Measurements from ENCODE around the gene CEMIP.

The CEMIP gene

DNA sequence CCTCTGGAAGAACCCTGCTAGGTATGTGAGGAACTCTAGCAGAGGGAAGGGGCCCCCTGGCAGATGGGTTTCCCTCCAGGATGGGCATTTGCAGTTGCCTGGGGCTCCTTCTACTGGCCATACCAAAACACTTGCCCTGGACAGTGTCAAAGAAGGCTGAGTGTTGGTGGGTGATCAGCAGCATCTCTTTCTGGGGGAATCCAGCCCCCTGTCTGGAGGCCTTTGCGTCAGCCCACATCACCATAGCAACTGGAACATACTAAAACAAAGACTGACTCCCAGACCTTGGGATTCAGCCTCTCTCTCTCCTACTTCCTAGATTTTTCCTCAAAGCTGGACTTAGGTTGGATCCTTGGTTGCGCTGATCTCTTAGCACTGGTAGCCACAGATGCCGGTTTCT, 8.1 kb downstream of the CEMIP start:
- DNase-seq (ENCODE audit: low spot score) = no peak

DNA sequence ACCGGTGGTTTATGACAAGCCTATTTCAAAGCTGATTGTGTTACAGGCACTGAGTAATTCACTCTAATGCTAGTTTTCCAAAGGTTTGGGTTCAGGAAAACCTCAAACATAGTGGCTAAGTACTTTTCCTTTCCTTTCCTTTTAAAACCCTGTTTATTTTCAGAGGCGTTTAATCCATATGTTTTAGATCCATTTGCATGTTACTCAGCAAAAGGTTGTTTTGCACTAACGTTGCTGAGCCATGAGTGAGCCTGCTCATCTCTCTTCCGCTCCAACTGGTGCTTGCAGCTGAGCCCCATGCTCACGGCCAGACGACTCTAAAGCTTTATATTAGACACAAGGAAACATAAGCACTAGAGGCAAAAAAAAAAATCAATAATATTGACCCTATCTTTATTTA, 9.4 kb downstream of the CEMIP start:
- DNase-seq (ENCODE audit: low spot score) = no peak

DNA sequence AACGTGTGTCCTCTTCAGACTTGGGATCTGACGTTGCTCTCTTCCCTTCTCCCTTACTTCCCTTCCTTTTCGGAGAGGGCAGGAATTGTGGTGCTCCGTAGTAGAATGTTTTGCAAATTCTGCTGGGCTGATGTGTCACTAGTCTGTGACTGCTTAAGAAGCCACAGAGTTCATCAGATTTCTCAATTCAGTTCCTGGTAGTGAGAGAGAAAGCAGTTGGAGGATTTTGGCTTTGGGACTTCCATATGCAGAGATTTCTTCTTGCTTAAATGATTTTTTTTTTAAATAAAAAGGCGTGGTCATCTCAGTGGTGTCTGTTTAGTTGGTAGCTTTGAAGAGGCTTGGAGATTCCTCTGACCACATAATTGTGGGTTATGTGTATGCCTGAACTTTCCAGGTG, 10.1 kb downstream of the CEMIP start:
- no peak for DNase-seq (ENCODE audit: low spot score)

DNA sequence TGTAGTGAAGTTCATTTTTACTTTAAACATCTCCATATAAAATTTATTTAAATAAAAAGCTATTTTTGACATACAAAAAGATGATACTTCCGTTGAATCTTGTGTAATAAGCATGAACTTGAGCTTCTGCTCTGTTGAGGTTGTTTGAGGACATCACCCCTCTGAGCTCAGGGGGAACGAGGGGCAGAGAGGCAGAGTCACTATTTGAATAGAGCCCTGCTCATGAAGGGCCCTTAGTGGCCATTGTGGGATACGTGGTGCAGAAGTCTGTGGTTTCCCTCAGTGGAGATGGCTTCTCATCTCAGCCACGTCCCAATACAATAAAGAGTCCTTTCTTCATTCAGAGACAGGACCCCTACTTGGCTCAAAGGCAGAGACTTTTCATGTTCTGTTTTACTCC, 10.6 kb downstream of the CEMIP start:
- DNase-seq (ENCODE audit: low spot score) = no peak

DNA sequence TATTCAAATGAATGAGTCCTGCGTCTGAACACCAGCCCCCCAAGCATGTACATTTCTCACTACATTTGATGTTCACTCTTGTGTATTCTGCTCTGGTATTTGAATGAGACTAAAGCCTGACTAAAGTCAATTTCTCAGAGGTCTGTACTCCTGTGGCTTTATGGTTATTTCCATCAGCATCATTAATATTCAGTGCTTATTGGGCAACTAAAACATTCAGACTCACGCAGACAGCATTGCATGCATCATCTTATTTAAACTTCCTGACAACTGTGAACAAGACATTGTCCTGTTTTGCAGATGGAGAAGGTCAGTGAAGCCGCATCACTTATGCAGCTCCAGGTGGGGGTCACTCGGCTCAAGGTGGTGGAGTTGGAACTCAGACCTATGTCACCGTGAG, 11.1 kb downstream of the CEMIP start:
- no peak for DNase-seq (ENCODE audit: low spot score)

DNA sequence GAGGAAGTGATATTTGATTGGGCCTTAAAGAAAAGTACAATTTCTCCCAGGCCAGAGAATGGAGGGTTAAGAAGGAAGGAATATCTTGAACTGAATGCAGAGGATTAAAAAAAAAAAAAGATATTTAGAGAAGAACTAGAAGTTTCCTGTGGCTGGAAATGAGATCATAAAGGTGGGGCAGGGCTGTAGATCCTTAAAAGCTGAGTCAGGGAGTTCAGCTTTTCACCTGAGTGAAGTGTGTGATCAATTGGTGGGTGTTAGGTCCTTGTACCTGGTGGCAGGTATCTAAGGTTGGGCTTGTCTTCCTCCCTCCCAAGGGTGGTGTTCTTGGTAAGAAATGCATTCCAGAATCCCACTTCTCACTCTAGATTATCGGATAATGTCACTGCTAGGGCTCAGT, 11.8 kb downstream of the CEMIP start:
- DNase-seq (ENCODE audit: low spot score) = no peak

DNA sequence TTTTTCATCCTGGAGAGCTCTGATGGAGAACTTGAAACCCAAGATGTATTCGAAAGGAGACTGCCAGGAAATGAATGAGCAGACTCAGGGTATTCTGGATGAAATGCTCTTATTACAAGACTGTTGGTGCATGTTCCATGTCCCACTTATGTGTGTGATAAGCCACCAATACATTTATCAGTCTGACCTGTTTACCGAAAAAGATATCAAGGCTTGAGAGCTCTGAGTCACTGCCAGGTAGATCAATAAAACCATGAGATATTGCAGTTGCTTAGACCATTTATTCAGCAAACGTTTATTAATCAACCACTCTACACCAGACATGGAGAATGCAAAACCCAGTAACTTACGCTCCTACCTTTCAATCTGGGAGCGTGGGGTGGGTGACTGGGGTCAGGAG, 17.2 kb downstream of the CEMIP start:
- DNase-seq (ENCODE audit: low spot score) = no peak

DNA sequence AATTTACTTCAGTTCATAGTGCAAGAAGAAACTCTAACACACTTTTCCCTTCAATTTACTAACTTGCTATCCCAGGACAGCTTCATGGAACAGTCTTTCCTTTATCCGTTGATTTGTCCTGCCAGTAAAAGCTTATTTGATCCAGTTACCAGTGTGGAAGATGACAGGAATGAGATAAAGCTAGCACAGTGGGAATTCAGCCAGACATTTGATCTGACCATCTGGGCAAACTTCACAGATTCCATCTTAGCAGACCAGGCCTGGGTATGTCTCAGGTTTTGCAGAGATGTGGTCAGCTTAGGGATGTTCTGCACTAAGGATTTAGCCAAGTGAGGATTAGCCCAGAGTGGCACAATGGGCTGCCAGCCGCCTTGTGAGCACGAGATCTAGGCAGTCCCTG, 19.7 kb downstream of the CEMIP start:
- DNase-seq (ENCODE audit: low spot score) = no peak

DNA sequence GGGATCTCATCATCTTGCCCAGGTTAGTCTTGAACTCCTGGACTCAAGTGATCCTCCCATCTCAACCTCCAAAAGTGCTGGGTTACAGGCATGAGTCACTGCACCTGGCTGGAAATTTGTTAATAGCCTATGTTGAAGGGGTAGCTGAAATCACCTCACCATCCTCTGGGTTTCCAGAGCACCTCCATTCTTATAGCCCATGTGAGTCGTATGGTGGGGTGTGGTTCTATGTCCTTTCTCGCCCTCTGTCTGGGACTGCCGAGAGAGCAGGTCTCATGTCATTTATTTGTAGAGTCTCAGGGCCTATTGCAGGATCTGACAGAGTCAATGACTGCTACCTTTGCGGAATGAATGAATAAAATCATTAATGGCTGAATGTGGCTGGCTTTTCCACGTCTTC, 20.9 kb downstream of the CEMIP start:
- no peak for DNase-seq (ENCODE audit: low spot score)

DNA sequence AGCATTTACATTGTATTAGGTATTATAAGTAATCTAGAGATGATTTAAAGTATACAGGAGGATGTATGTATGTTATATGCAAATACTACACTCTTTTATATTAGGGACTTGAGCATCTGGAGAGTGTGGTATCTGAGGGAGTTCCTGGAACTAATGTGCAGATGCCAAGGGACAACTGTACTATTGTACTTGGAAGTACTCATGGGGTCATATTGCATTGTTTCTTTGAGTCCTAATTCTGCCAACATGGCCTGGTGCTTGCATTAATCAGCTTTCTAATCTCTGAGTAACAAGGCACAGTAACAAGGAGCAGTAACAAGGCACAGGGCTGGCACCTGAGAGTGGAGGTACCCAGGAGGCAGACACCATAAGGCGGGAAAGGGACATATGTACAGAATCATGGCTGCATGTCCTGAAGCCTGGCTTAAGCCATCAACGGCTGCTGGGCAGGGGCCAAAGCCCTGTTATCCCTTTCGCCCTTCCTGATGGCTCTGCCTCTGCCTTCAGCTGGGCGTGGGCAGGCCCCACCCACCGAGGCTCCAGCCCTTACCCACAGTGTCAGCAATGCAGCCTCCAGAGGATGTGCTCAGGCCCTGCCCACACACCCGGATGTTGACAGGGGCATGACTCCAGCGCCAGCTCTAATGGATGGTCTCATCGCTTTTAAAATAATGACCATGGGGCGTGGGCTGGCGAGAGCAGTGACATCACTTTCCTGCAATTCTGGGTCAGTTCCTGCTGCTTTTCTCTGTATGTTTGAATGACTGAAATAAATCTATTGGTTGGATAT, 22.9 kb downstream of the CEMIP start:
- no peak for DNase-seq (ENCODE audit: low spot score)

DNA sequence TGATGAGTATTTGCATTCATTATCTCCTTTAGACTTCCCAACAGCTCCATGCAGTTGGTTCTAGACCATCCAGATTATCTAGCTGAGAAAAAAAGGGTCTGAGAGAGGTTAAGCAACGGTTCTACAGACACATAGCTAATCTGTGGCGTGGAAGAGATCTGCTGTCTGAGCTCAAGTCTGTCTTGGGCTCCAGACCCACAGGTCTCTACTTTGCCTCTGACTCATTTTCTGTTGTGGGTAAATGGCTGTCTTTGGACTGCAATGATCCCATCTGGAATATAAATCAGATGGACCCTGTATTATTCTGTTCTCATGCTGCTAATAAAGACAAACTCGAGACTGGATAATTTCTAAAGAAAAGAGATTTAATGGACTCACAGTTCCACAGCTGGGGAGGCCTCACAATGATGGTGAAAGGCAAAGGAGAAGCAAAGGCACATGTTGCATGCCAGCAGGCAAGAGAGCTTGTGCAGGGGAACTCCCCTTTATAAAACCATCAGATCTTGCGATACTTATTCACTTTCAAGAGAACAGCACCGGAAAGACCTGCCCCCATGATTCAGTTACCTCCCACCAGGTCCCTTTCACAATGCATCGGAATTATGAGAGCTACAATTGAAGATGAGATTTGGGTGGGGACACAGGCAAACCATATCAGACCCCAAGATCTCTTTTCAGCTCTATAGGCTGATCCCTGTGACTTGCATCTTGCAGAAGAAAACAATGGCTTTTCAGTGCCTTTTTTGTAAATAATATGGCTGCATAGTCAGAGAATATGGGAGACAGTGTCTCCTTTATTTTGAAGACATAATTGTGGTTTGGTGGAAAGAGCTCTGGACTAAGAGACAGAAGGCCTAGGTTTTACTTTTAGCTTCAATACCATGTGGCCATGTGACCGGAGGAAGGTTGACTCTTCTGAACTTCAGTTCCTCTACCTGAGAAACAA, 24.7 kb downstream of the CEMIP start:
- DNase-seq (ENCODE audit: low spot score) = no peak

DNA sequence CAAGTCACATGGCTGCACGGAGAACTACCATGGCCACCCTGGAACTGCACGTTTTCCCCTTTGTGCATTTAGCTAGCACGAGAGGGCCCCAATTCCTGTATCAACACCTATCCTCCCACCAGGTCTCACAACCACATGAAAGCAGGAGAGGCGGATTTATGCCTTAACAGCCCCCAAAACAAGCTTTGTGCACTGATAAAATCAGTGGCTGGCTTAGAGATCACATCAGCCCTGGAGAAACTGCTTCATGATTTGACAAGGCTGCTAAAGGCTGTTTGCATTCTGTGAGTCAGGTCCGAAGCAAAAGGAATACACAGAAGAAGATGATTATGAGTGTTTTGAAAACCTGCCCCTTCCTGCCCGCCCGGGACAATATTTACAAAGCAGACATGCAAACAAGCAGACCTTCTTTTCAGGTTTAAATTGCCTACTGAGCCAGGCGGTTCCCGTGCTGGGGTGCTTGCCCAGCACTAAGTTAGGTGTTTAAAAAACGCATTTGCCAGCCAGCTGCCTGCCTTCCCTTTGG, 25.9 kb downstream of the CEMIP start:
- DNase-seq (ENCODE audit: low spot score) = no peak

DNA sequence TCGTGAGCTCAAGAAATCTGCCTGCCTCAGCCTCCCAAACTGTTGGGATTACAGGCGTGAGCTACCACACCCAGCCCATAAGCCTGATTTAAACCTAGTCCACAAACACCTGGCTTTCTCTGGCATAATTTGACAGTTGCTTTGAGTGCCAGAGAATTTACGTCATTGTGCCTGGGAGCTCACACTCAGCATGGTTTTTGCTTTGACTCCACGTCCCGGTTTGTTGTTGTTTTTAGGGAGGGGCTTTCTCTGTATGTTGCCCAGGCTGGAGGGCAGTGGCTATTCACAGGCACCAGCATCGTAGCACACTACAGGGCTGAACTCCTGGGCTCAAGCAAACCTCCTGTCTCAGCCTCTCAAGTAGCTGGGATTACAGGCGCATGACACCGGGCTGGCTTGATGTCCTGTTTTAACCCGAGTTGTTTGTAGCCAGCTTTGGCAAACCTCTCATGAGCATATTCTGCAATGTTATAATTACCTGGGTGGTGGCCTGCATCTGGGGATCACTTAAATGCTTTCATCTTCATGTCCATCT, 32.7 kb downstream of the CEMIP start:
- no peak for DNase-seq (ENCODE audit: low spot score)

DNA sequence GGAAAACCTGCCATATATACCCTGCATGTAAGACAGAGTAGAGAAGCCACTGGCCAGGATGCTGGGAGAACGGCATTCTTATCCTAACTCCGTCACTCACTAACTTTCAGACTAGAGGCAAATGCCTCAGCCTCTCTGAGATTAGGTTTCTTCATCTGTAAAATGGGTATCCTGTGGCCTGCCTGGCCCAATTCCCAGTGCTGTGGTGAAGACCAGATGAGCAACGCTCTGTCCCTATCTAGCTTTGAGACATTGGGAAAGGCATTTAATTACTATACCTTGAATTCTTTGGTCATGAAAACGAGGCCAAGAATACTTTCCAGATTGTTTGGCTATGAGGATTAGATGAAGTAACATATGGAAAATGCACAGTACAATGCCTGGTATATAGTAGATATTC, 35.9 kb downstream of the CEMIP start:
- DNase-seq (ENCODE audit: low spot score) = no peak

DNA sequence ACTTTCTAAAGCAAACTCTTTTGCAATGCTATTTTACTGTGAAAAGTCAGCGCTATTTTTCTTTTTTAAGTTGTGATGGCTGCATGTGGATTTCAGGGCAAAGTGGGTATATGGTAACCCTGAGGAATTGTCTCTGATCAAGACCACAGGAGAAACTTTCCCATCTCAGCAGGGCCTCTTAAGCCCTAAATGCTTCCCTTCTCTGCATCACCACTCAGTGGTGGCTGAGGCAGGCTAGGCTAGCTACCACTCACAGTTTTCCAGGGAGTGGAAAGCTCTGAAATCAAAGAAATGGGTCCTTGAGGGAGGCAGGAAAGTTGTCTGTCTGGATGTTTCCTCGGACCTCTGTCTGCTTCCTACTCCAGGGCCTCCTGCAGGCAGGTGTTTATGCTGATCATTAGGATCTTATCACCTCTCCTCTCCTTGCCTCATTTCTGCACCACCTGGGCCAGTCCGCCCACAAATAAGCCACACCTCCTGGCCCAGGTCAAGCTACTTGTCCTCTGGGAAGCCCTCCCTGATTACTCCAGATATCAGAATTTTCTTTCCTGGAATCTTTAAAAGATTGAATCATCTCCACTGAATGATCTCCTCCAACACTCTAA, 37.0 kb downstream of the CEMIP start:
- DNase-seq (ENCODE audit: low spot score) = no peak

DNA sequence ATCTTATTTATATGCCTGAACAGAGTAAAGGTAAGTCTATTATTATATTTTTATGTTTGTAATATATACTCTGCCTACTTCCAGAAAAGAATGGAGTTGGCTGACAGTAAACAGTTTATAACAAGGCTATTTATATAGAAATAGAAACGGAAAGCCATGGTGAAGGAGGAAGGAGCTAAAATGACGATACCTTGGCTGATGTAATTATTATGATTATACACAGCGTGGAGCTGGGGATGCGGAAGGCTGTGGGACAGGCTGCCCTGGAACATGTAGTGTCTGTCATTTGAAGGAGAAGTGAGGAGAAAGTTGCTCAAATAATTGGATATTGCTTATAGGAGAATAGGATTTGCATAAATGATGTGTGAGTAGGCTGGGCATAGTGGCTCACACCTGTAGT, 37.8 kb downstream of the CEMIP start:
- DNase-seq (ENCODE audit: low spot score) = no peak

DNA sequence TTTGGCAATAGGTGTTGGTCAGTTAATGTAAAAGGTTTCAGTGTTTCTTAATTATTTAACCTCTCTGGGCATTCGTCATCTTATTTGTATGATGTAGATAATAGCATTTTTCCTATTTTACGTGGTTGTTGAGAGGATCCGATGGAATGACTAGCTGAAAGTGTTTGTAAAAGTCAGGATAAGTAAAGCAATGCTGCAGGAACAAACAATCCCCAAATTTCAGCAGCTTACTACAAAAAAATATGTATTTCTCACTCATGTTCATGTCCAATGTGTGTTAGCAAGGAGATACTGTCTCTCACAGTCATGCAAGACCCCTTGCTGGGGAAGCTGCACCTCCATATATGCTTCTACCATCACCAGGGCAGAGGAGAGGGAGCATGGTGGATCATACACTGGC, 38.7 kb downstream of the CEMIP start:
- no peak for DNase-seq (ENCODE audit: low spot score)

DNA sequence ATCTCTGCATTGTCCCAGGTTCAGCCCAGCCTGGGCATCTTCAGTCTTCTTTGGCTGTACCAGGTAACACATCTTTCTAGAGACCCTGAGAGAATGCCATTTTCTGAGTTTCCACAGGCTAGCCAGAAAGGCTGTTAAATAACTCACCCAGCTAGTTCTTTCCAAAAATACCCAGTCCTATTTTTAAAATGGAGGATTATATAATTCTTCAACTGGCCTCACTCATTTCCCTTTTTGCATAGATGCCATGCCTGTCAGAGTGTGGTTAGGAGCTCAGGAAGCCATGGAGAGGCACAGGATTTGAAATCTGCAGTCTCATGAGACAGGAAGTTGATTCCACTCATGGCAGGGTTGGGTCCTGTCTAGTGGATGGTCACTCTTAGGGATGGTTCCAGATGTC, 39.8 kb downstream of the CEMIP start:
- DNase-seq (ENCODE audit: low spot score) = peak; percentile 7

DNA sequence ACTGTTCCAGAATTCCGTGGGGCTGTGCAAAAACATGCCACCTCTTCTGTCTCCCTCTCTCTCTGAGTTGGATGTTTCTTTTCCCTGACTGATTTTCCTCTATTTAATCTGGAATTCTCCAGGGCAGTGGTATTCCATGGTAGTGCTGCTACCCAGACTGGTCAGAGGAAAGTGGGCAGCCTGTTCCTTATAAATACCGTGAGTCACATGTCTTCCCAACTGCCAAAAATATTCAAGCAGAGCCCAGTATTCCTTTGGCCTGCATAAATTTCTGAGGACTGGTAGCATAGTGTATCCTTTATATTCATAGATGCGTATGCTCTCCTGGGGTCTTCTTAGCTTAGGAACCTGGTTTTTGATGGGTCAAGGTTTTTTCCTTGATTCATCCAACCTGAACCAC, 40.9 kb downstream of the CEMIP start:
- DNase-seq (ENCODE audit: low spot score) = no peak

DNA sequence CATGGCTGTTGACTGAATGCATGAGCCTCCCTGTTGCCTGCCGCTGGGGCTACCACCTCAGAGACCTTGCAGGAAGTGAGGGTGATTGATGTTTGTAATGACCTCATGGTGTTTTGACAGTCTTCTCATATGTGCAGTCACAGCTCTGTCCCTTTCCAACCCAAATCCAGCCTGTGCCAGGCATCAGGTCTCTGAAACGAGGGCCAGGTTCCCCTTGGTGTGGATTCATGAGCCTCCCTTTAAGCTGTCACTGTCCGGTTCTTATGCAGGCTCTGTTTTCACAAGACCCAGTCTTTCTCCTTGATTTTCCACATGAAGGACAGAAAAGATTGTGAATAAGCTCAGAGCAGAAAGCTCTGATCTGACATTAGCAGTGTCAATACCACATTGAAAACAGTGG, 43.1 kb downstream of the CEMIP start:
- DNase-seq (ENCODE audit: low spot score) = no peak

DNA sequence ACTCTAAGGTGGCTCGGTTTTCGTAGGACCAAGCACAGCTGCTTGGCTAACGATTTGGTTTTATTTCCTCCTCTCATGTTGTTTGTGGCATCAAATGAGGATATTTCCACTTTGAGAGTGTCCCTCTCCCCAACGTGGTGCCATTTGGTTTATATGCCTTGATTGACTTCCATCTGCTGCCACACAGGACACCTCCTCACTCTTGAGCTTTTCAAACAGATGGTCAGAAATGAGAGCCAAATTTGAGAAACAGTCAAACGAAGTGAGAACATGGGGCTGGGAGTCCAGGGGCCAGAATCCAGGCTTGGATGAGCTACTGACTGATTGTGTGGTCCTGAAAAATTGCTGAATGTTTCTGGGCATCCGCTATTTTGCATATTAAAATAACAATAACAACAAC, 43.5 kb downstream of the CEMIP start:
- DNase-seq (ENCODE audit: low spot score) = no peak

DNA sequence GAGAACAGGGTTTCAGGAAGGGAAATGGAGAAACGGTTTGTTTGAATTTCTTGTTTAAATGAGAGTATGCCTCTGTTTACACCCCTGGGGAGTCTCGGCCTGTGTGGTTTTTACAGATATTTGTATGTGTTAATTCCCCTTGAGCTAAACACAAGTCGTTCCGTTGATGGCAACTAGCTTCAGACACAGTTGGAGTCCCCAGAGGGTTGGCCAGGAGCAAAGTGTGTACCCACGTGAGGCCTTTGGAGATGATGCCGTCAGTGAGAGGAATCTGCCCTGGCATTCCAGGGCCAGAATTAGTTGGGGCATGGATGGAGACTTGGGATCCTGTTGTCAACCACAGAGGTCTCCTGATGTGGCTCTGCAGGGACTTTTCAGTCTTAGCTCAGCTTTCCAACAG, 44.0 kb downstream of the CEMIP start:
- DNase-seq (ENCODE audit: low spot score) = no peak

Measured in putamen (tissue), 1 donor.